HG02588 (cell line): Measurements from ENCODE around the gene IQGAP2.
"Not testable (repeated sequence)": the region's sequence is repeated elsewhere in the genome, so short reads cannot be mapped to it uniquely, and the experiment has no call there.

Experiments used
- ATAC-seq: cut with Tn5 transposase; IDR thresholded peaks from one replicate; pipeline ENCODE4 v1.9.1; 2021; ENCODE audit warnings: mild to moderate bottlenecking, moderate library complexity; ENCODE audit not compliant: unreplicated experiment

IQGAP2 gene

GRCh38 chr5:76495870-76496269 is 92.8 kb downstream of the IQGAP2 start:
- no peak for ATAC-seq

GRCh38 chr5:76497065-76497460 is 94.0 kb downstream of the IQGAP2 start:
- ATAC-seq: no peak

GRCh38 chr5:76497986-76498717 is 95.1 kb downstream of the IQGAP2 start:
- no peak for ATAC-seq

- ATAC-seq: no peak
Observed at GRCh38 chr5:76499507-76500161, 96.5 kb downstream of the IQGAP2 start.

- no peak for ATAC-seq
Observed at GRCh38 chr5:76500633-76501393, 97.7 kb downstream of the IQGAP2 start.

GRCh38 chr5:76503929-76504328 is 100.8 kb downstream of the IQGAP2 start:
- no peak for ATAC-seq

- no peak for ATAC-seq
Observed at GRCh38 chr5:76504901-76505564, 101.9 kb downstream of the IQGAP2 start.

GRCh38 chr5:76513476-76513875 is 110.4 kb downstream of the IQGAP2 start:
- no peak for ATAC-seq

GRCh38 chr5:76514292-76514691 is 111.2 kb downstream of the IQGAP2 start:
- no peak for ATAC-seq

- ATAC-seq: no peak
Observed at GRCh38 chr5:76514713-76515112, 111.6 kb downstream of the IQGAP2 start.

- no peak for ATAC-seq
Observed at GRCh38 chr5:76517334-76517733, 114.2 kb downstream of the IQGAP2 start.

- not testable (repeated sequence) for ATAC-seq
Observed at GRCh38 chr5:76518246-76518645, 115.2 kb downstream of the IQGAP2 start.

GRCh38 chr5:76521240-76521758 is 118.2 kb downstream of the IQGAP2 start:
- peak; percentile 83 for ATAC-seq

- ATAC-seq: no peak
Observed at GRCh38 chr5:76522103-76522935, 119.2 kb downstream of the IQGAP2 start.

- no peak for ATAC-seq
Observed at GRCh38 chr5:76524101-76524835, 121.2 kb downstream of the IQGAP2 start.

GRCh38 chr5:76524868-76525267 is 121.8 kb downstream of the IQGAP2 start:
- ATAC-seq: no peak

- ATAC-seq: no peak
Observed at GRCh38 chr5:76525956-76526355, 122.9 kb downstream of the IQGAP2 start.

GRCh38 chr5:76526950-76527583 is 124.0 kb downstream of the IQGAP2 start:
- no peak for ATAC-seq

- ATAC-seq: no peak
Observed at GRCh38 chr5:76527685-76528161, 124.6 kb downstream of the IQGAP2 start.
